Erythroblast (primary cell): Measurements from ENCODE around the gene TFE3.

ENCODE experiments used
- GATA1 ChIP-seq: IDR thresholded peaks from 2 replicates; pipeline ENCODE4 v1.6.1; 2011; ENCODE audit warnings: low read depth, mild to moderate bottlenecking, control low read depth, low read length, moderate library complexity
- POLR2A ChIP-seq: IDR thresholded peaks from 2 replicates; pipeline ENCODE4 v1.6.1; 2011; ENCODE audit warnings: mild to moderate bottlenecking, low read length

DNA sequence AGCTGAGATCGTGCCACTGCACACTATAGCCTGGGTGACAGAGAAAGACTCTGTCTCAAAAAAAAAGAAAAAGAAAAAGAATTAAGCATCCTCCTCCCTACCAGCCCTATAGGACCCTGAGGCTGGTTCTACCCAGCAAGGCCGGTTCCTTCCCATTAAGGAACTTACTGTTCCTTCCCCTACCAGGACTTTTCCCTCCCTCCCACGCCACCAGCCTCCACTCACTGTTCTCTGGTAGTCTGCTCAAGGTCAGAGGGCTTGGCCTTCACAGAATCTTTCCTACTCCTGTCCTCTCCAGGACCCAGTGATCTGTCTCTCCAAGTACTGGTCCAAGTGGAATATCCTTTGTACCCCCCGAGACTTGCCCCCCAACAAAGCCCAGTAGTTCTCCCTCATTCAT, 42.5 kb downstream of the TFE3 start:
- TF ChIP-seq POLR2A: no peak
- no peak for TF ChIP-seq GATA1
